Smooth muscle cell of the brain vasculature (primary cell): Measurements from ENCODE around the gene ATP1B1.

Experiments used
- DNase-seq: peaks from one replicate; pipeline ENCODE4 v3.0.0-alpha.2; 2012; ENCODE audit warnings: low read depth, low spot score

ATP1B1 gene

DNA sequence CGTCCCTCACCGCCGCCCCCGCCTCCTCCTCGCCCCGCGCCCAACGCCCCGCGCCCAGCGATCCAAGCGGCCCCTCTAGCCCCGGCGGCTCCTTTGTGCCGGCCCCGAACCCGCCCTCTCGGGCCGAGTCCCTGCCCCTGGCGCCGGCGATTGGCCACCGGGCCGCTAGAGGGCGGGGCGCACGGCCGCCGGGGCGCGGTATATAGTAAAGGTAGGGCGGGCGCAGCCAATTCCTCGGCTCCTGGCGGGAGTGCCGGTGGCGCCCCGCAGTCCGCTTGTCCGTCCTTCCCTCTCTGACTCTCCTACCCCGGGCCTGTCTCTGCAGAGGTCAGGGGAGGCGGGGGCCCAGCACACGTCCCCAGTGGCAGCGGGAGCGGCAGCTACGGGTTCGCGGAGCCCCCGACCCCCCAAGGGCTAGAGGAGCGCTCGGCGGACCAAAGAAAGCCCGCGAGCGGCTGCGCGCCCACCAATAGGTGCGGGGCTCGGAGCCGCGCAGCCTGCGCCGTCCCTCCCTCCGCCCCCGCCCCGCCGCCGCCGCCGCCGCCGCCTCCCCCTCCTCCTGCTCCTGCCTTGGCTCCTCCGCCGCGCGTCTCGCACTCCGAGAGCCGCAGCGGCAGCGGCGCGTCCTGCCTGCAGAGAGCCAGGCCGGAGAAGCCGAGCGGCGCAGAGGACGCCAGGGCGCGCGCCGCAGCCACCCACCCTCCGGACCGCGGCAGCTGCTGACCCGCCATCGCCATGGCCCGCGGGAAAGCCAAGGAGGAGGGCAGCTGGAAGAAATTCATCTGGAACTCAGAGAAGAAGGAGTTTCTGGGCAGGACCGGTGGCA, at the start of gene ATP1B1:
Gene ATP1B1 (plus strand): TSS at position 596 of the 826 bp plus-strand sequence. CDS start 140 bp downstream, at position 736.
- no peak for DNase-seq

DNA sequence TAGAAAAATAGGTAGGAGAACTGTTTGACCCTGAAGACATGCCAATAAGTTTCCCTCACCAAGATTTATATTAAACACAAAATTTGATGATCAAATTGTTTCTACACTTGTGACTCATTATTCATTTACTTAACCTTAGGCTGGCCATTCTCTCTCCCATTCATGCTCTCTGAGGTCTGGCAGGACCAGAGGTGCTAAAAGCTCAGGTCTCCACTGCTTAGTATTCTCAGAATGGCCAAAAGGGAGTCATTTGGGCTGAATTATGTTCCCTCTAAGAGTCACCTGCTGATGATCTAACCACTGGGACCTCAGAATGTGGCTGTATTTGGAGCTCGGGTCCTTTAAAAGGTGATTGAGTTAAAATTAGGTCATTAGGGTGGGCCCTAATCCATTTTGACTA, 47.1 kb upstream of the ATP1B1 start:
- DNase-seq: no peak

DNA sequence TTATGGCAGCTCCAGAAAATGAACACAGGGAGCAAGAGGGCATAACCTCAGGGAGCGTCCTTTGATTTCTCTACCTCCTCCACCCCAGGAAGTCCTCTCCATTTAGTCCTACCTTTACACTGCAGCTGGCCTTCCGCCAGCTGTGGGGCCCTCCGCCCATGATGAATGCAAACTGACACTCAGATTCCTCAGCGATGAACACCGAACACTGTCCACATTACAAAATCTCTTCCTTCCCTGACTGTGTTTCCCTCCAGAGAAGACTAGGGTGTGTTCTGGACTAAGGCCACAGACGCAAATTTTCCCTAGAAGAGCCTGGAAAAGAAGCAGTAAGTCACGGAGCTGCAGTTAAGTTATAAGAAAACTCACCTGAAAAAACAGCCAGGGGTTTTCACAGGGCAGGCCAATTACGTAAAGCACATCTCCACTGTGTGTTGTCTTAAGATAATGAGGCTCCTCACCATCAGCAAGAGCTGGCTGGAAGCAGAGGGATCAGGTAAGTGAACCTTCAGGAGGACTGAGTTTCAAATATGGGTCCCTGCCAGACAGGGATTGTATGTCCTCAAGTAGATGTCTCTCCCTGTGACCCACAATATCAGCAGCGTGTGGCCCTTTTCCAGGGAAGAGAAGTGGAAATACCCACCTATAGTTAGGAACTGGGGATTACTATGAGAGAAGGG, 46.3 kb upstream of the ATP1B1 start:
- no peak for DNase-seq

DNA sequence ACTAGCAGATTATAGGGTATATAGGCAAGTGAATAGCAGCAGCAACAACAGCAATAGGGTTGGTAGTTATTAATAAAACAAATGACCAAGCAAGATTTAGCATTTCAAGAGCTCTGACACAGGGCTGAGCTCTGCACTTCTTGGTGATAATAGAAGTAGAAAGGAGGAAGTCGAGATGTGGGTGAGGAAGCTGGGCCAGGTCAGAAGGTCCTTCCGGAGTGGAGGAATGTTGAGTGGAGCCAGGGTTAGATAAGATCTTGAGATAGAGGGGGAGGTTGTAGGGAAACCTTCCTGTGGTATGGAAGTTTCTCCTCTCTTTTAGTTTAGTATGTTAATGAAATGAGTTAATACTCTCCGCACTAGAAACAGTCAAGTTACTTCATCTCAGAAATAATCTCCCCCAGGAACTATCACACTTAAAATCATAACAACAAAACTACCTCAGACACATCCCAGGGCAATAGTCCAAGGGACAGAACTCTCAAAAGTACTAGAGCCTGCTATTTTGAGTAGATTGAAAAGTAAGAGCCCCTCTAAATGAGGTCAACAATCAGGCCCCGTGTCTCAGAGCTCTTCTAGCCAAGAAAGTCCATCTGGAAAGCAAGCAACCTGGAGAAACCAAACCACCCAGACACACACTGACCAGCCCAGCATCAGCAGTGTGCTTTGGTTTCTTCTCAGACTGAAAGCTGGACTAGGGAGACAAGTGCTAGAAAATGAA, 45.4 kb upstream of the ATP1B1 start:
- DNase-seq: no peak

DNA sequence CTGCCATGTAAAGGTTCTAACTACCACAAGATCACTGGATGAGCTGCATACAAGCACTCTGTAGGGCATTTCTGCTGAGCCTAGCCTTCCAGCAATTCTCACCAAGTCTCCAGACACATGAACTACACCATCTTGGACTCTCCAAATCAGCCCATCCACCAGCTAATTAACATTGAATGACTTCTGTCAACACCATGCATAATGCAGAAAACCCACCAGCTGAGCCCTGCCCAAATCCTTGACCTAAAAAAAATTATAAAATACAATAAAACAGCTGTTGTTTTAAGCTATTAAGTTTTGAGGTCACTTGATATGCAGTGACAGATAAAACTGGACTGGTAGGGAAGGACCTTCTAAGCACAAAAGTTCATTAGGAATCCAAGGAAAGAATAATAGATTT, 44.3 kb upstream of the ATP1B1 start:
- no peak for DNase-seq

DNA sequence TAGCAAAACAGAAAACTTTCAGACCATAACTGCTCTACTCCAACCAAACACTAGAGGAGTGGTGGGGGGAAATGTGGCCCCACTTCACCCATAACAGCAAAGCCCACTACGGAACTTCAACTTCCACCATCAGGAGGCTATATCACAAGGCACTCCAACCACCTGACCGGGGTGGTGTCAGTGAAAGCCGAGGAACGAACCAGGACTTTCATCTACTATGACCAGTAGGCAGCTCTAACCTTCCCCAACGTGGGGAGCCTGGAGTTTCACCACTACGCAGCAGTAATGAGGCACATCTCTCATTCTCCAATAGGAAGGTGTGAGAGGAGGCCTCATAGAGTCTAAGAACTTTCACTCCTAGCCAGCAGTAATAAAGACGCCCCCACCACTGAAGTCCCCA, 42.4 kb upstream of the ATP1B1 start:
- DNase-seq: no peak

DNA sequence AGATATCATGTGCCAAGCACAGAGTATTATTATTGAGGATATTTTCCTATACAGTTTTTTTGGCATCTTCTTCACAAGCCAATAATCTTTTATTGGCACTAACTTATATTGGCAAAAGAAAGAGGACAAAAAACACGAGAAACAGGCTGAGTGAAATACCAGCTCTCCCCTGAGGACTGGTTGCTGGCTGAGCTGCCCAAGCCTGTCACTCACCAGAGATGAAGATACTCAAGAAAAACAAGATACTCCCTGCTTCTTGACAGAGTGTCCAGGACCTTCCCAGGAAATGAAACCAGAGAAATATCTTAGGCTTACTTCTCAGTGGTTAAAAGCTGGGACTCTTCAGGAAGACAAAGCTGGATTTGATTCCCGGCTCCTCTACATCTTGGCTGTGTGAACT, 35.9 kb upstream of the ATP1B1 start:
- DNase-seq: no peak

DNA sequence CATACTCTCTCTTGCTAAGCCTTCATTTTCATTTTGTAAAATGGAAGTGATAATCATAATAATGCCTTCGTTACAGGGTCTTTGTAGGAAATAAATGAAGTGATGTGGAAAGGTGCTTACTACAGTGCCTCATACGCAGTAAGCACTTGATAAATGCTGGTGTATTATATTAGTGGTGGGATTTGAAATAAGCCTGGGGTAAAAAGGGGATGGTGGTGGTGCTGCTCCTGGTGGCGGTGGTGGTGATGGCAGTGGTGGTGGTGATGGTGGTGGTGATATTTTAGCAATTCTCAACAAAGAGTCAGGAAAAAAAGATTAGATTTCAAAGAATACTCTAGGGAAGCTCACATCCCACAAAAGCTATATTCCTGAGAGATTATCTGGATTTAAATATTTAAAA, 35.5 kb upstream of the ATP1B1 start:
- no peak for DNase-seq

DNA sequence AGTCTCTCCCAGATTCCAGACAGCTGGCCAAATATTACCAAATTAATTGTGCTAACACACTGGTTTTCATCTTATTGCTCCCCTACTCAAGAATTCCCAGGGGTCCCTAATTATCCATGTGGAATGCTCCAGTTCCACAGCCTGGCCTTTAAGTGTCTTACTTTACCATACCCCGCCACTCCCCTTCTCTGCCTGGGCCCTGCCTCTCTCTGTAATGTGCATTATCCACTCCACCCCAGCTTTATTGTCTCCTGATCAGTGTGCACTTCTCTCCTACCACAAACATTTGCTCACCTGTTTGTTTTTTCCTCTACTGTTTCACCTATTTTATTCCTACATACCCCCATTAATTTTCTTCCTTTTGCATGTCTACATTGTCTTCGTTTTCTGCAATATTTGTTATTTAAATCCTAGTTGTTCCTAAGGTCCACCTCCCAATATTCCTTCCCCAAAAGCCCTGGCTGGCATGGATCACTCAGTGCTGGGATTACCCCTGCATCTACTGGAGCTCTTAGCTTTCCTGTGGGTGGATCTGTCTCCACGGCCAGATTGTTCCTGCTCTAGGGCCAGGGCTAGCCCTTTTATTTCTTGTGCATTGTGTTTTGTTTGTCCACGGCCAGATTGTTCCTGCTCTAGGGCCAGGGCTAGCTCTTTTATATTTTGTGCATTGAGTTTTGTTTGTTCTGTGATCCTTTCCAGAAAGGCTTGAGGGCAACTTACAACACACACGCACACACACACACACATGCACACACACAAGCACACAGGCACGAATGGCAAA, 33.4 kb upstream of the ATP1B1 start:
- DNase-seq: no peak

DNA sequence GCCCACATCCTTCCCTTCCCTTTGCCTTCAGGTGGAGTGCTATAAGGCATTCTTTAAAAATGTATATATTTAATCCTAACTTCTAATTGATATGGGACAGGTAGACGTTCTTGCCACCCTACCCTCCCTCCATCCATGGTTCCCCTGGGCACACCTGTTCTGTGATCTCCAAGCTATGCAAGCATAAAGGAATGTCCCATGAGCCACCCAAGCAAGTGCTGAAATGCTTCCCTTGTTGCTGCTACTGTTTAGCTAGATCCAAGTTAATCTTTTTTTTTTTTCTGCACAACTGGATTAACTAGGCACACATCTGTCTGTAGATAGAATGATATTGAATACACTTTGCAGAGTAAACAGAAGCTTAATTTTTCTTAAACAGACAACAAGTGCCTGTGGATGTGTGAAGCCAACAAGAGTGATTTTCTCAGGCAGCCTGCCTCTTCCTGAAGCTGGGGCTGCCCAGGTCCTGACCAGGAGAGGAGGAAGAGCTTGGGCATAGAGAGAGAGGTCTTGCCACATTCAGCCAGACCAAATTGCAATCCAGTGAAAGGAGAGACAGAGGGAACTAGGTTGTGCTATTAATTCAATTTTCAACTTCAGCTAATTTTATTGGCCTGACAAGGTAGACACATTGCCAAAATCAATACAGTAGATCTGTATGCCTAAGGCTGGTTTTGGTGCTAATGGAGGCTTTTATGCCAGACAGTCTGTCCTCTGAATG, 28.2 kb upstream of the ATP1B1 start:
- no peak for DNase-seq

DNA sequence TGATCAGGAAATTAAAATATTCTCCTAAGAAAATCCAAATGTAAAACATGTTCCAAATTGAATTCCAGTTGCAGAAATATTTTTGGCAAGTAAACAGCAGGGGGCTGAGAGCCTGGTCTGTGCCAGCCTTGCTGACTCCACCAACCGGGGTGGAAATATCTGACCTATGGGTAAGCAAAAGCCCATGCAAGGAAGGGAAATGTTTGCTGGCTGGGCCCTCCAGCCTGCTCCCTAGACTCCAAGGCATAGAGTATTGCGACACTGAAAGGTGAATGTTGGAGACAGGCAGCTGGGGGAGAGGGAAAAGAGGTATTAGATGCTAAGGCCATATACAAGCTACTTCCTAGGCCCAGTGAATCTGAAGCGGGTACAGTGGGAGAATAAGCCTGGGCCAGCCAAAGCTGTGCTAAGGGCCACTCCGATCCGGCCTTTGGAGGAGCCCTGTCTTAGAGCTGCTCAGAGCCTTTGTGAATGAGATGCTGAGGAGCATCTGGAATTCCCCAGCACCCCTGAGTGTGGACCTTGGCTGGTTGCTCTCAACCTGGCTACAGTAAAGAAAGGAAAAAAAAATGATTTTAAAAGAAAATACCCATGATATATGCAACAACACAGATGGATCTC, 24.9 kb upstream of the ATP1B1 start:
- DNase-seq: no peak

DNA sequence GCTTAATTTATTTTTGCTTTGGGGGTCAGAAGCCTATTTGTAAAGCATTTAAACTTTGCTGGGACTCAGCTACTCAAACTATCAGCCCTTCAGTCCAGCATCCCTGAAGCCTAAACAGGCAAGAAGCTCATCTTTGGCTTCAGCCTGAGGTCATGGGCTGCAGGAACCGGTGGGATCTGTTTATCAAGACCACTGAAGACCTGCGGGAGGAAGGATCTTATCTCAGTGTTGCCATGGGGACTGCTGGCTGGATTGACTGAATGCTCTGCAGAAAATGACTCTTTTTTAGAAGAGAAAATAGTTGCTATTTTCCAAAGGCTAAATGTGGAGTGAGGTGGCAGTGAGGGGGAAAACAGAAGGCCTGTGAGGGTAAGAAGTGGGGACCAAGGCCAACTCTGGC, 20.6 kb upstream of the ATP1B1 start:
- no peak for DNase-seq

DNA sequence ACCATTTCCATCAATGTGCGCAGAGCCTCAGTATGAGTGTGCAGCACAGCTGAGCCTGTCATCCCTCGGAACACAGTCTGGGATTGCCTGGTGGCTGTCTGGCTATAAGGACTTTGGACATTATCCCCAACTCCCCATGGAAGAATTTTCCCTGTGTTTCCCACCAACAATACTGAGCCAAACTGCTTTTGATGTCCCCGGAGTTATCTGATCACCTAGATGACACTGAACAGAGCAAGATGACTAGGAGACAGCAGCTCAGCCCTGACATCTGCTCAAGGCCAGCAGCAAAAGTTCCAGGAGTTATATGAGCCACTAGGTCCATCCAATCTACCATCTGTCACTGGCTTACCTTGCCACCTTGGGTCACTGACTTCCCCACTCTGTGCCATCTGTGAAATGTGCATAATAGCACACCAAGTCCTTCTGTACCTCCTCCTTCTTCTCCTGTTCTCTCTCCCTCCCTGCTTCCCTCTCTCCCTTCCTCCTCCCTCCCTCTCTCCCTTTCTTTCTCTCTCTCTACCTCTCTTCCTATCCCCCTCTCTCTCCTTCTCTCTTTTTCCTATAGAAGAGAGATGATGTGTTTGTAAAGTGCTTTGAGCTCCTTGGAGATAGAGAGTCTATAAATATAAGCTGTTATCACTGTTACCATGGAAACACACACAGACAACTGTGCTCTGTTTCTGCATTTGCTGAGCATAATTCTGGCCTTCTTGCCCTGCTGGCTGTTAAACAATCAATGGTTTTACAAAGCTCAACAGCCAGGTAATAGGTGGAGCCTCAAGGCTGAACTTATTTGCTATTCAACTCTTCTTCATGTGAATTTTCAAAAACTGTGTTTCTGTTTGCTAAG, 19.7 kb upstream of the ATP1B1 start:
- no peak for DNase-seq

DNA sequence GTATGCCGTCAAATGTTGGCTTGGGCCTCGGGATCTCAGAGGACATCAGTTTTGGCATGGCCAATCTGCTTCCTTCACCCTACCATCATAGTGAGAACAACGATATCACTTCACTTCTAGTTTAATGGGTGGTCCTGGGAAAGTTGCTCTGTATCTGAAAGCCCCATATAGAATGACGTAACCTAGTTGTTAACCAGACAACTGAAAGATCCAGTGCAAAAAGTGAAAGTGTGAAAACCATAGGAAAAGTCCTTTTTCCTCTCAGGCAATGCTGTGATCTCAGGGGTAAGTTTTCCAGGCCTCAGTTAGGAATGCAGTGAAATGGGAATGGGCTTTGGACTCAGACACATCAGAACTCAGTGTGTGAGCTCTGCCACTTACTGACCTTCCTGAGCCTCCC, 18.6 kb upstream of the ATP1B1 start:
- DNase-seq: no peak

DNA sequence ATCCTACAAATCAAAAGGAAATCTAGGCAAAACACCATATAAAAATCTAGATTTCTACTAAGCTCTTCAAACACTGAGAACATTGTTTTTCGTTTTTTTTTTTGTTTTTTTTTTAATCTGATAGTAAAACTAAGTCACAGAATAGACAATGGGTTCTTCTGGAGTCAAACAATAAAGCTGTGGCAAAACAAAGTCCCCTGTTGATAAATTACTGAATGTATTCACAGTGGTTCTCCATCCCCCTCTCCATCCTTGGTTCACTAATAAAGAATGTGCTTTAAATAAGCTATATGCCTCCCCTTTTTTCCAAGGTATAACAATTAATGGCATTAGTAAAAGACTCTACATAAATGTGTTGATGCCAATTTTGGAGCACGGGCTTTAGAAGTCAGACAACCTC, 16.7 kb upstream of the ATP1B1 start:
- DNase-seq: no peak

DNA sequence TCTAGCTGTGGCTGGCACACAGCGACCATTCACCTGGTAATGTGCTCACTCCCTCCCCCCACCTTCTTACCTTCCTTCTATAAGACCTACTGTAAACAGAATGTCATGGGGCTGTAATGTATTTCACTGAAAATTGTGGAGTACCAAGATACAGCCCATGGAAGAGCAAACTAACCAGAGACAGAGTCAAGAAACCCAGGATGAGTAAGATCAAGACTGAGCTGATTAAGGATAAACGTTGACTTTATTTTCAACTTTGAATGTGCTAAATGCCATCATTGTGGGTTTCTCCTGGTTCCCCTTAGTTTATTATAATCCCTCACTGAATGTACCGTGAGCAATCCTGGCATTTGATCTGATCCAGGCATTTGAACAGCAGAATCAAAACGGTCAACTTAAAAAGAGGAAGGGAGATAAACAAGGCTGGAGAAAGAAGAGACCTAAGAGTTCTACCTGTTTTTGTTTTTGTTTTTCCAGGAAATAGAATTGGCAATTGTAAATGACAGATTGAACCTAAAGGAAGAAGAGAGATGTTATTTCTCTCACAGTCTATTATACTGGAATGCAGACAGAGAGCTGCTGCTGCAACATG, 16.1 kb upstream of the ATP1B1 start:
- no peak for DNase-seq

DNA sequence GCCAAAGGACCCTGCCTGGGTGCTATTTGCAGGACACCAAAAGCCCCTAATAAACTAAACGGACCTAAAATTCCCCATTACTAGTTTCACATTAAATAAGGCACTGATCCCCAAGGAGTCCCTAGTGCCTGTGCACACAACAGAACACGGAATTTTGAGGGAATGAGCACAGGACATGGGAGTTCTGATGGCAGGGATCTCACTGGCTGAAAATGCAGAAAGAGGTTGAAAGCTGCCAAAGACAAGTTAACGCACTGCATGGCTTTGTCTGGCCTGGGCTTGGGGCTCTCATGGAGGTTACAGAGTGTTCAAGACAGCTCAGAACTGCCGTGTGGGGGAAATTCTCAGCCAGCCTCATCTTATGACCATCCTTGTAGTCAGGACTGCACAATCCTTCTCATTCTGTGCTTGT, 15.6 kb upstream of the ATP1B1 start:
- DNase-seq: no peak

DNA sequence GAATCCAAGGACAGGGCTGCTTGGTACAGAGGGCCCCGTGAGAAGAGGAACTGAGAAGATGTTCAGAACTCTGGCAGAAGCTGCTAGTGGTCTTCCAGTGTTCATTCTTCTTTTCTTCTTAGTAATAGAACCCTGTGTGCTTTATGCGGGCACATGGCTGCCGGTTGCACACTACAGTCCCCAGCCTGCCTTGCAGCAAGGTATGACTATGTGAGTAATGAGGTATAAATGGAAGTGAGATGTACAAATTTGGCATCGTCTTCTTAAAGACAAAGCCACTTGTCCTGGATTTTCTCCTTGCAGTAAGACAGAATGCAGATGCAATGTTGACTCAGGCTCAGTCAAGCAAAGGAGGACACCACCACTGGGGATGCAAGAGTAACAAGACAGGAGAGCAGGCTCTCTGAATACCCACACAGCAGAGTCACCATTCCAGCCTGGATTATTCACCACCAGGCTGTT, 15.0 kb upstream of the ATP1B1 start:
- no peak for DNase-seq

DNA sequence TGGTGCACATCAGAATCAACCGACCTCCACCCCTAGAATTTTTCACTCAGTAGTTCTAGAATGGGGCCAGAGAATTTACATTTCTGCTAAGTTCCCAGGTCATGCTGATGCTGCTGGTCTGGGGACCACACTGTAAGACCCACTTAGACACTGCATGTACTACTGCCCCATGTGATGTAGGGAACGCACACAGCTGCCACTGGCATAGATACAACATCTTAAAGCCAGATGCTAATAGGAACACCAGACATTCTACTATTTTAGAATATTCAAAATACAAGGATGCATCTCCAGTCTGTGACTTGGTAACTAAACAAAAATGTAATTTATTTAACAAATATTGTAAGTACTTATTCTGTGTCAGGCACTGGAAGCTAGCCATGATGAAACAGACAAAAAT, 14.1 kb upstream of the ATP1B1 start:
- no peak for DNase-seq
